Astrocyte (in vitro differentiated cells and primary cell): Measurements from ENCODE around the gene GNB1.

Source experiments
- EZH2 ChIP-seq: IDR thresholded peaks from 2 replicates; pipeline ENCODE4 v1.6.1; 2012; ENCODE audit warnings: mild to moderate bottlenecking, low read length, inconsistent platforms; ENCODE audit not compliant: insufficient read depth
- TF ChIP-seq, protein P1 (sequence below): IDR thresholded peaks from 2 replicates; pipeline ENCODE4 v1.5.1; 2011; ENCODE audit warnings: low read depth, mild to moderate bottlenecking, inconsistent platforms, low read length, moderate library complexity; ENCODE audit not compliant: insufficient read depth

DNA sequence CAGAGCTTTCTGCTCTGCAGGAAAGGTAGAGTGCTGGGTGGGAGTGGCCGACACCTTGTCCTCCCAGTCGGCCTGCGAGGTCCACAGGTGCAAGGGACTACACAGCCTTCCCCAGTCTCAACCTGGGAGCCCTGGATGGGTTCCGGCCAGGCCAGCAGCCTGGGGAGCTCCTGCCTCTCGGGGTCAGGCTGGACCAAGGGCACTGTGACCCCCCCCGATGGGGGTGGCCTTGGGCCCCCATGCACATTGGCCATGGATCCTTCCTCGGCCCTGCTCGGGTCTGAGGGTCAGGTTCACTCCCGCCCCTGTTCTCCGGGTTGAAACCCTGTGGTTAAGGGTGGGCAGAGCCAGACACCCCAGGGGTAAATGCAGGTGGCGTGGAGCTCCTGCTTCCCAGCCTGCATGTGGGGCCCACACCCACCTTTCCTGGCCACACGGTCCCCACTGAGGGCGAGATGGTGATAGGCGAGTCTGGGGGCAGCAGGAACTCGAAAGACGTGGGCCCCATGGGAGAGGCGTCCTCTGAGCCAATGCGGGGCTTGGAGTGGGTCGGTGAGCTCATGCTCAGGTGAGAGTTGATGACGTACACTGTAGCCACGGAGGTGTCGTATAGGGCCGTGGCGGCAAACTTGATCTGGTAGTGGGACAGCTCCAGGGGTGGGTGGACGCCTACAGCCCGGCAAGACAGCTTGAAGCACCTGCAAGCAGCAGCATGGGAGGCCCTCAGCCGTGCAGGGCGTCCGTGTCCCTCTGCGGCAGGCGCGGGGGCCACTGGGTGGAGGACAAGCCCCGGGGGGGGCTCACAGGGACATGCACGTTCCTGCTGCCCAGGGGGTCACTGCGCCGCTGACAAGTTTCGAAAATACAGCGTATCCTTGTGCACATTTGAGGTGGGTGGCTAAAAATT is 39.0 kb upstream of the GNB1 start:
- TF ChIP-seq, protein P1, sequence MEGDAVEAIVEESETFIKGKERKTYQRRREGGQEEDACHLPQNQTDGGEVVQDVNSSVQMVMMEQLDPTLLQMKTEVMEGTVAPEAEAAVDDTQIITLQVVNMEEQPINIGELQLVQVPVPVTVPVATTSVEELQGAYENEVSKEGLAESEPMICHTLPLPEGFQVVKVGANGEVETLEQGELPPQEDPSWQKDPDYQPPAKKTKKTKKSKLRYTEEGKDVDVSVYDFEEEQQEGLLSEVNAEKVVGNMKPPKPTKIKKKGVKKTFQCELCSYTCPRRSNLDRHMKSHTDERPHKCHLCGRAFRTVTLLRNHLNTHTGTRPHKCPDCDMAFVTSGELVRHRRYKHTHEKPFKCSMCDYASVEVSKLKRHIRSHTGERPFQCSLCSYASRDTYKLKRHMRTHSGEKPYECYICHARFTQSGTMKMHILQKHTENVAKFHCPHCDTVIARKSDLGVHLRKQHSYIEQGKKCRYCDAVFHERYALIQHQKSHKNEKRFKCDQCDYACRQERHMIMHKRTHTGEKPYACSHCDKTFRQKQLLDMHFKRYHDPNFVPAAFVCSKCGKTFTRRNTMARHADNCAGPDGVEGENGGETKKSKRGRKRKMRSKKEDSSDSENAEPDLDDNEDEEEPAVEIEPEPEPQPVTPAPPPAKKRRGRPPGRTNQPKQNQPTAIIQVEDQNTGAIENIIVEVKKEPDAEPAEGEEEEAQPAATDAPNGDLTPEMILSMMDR, result no peak
- no peak for TF ChIP-seq EZH2
